CD4-positive, alpha-beta T cell treated with Interleukin-21 for 1 hour (primary cell): ENCODE measurements around the gene GMDS.

Experiments used
- DNase-seq: peaks from one replicate; pipeline ENCODE4 v3.0.0-alpha.2; 2020

The GMDS gene

DNA sequence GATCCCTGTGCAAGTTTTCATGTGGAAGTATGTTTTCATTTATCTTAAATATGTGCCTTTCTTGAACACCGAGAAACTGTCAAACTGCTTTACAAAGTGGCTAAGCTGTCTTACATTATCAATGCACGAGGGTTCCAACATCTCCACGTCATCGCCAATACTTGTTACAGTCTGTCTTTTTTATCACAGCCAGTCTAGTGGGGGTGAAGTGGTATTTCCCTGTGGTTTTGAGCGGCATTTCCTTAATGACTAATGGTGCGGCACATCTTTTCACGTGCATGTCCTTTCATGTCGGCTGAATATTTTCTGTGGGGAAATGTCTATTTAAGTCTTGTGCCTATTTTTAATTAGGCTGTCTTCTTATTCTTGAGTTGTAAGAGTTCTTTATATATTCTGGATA, 355.3 kb downstream of the GMDS start:
- DNase-seq: no peak

DNA sequence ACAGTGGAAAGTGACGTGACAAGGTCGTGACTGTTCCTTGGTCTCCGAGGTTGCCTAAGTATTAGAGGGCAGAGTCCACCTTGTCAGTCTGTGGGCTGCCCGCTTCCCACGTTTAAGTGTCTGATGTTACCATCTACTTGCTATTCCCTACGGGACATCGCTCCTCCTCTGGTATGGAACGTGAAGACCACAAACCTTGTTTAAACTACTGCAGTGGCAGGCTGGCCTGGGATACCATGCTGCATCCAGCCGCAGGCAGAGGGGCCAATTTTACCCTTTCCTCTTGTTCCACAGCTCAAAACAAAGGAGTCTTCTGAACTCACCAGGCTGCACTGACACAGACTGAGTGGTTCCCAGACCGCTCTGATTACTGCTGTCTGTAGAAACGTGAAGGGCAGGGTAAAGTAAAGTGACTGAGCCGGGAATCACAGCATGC, 359.8 kb downstream of the GMDS start:
- DNase-seq: no peak

DNA sequence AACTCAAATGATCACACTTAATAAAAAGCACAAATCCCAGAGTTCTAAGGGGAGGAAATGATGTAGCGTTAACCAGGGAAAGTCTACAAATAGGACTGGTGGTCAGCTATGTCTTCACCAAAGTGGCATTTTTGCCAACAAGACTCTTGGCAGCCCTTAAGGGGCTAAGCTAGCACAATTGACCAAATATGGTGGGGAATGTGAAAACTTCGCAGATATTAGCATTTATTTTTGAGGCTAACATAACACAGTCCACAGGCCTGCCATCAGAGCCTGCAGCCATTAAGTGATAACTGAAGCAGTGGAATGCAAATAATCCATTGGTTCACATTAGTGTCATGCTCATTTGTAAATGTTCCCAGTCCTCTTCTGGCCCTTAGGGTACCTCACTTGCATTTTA, 361.1 kb downstream of the GMDS start:
- DNase-seq: no peak

DNA sequence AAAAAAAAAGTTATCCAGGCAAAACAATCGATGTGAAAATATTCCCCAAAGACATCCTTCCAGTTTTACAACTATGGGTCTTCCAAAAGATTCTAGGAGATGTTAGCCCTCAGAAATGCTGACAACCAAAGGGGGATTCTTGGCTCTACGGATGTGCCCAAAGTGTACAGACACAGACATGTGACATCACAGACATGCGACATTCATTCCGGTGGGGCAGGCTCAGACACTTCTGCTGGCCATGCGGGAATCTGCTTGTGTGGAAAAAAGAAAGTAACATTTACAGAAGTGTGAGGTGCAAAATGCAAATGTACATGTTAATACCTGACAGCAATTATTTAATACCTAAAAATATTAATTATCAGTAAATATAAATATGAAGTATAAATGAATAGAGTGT, 367.1 kb downstream of the GMDS start:
- DNase-seq: no peak

DNA sequence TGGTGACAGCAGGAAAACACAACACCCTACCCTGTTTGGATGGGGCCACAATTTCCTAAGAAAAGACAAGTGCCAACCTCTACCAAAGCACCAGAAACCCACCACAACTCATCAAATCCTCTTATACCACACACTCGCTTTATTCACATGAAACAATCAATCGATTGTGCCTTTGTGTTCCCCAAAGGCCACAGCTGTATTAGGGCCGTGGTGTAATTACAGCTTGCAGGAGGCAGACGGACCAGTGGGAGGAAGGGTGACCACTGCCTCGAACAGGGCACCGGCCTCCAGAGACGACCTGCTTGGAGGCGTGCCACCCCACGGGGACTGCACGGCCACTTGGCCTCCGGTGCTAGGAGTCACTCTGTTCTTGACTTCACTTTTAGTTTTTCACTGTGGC, 371.6 kb downstream of the GMDS start:
- no peak for DNase-seq

DNA sequence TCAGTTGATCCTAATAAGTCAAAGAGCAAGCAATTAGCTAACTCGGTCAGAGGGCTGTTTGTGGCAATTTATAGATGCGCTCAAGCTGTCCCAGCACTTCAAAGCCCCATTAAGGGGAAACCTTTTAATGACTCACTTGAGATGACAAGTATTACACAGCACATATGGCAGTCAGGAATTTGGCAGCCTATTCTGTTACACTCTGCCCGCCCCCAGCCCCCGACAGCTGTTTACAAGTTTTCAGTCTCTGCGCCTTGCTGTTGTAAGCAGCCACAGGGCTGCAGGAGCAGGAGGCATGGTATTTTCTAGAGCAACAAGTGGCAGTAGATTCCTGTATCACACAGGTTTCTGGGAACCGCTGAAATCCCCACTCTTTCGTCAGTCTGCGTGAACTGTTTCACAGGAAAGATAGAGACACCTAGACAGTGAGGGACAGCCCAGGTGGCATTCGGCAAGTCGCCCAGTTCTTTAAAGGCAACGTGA, 372.7 kb downstream of the GMDS start:
- no peak for DNase-seq

DNA sequence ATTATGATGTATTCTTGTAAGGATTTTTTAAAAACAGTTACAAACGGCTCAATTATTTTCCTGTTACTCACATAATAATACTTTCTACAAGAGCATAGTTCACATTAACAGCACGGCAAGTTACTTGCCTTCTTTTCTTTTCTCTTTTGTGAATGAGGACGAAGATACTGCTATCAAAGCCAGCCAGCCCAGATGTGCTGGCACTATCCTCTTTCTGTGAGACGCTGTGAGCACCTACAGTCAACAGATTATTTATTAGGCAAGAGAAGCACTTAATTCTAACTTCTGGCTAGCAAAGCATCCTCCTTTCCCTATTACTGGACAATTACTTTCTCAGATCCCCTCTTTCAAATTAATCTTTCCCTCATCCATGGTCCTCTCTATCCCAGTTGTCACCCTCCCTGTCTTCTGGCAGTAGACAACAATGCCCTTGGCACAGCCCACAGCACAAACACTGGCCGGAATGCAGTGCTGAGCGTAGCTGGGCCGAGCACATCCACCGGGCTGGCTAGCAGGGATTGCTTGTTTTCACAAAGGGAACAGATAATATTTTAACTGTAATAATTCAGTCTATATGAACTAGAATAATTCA, 373.6 kb downstream of the GMDS start:
- DNase-seq: no peak

DNA sequence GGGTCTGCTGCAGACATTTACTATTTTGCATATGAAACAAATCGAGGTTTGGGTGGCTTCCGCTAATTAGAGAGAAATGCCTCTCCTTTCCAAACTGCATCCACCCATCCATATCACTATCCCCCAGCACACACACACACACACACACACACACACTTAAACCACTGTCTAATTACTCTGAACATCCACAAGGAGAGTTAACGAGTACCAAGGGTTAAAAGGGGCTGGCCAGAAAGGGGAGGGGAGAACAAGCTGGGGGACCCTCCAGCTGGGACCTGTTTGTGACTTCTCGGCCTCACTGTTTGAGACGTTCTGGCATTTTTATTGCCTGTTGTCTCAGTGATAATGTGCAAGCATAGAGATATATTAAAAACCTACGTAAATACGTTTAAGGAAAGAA, 374.5 kb downstream of the GMDS start:
- DNase-seq: no peak

DNA sequence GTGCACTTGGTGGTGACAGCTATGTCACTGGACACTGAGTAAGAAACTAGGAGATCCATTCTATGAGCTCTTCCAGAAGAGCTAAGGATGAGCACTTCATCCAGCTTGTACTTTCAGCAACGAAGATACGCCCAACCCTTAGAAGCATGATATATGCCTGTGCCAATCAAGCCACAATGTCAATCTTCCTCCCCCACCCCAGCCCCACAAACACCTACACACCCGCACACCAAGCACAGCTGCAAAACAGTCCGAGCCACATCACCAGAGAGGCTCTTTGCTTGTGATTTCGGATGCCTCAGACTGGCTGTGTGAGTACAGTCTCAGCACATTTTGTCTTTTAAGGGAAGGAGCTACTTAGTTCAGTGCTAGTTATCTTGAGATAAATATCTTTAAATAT, 375.2 kb downstream of the GMDS start:
- DNase-seq: no peak

DNA sequence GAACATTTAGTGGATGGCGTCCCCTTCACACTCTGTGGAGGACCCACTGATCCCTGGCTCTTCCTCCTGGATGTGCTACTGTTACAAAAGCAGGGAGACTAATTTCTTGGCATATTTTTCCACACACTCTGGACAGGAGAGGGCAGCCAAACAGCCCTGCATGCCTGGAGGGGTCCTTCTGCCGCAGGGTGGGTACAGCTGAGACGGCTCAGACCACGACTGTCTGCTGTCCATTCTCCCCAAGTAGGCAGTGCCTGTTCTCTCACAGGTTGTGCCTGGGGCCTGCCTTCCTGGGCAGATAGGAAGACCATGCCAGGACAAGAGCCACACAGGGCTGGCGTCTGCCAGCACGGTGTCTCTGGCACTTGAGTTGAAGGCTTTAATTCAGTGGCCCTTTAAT, 375.6 kb downstream of the GMDS start:
- no peak for DNase-seq

DNA sequence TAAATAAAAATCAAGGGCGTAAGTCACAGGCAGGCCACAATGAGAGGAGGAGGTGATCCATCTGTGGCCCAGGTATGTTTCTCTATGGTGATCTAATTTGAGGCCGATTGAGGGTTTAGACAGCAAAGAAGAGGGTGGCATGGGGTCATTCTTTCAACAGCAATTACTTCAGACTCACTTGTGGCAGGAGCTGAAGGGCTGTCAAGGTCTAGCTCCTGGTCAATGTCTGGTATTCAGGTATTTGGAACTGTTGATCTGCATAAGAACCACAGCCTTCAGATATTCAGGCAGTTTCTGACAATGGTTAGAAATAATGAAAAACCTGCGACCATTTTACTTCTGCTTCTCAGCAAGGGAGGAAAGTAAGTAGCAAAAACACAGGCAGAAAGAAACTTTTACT, 376.1 kb downstream of the GMDS start:
- no peak for DNase-seq

DNA sequence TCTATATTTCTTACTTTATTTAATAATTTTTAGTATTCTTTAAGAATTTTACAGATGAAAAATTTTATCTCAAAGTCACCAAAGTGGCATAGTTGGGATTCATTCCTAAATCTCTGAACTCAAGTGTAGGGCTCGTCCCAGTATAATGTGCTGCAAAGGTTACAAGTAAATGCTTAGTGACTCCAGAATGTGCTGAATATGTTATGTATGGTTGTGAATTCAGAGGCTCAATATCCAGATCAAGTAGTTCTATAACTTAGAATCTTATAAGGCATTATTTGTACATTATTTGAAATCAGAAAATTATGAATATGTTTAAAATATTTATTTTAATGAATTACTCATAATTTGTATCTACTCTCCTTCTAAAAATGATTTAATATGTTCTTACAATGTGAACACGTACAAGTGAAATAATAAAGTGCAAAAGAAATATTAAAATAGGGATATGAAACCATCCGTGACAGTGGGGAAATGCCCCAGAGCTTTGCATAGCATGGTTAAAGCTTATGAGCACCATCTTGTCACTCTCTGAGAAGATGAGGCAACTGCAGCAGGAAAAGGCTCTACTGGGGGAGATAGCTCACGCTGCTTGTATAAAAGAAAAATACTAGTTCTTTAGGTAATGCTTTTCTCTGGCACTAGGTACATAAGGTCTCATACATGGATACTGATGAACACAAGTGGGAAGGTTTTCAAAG, 376.7 kb downstream of the GMDS start:
- DNase-seq: no peak

DNA sequence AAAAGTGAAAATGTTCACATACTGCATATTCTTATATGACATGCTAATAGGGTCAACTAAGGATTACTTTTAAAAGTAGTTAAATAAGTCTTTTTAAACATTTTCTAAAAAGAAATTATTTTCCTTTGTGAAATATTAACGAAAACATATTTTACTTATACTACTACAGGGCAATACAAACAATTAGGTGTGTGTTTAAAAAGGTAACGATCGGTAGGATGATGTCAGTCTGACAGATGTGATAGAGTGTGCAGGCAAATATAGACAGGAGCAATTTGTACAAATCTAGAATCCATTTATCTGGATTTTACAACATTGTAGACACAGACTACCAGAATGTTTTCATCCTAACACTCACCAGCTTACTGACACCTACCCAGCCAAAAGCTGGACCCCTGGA, 378.2 kb downstream of the GMDS start:
- DNase-seq: no peak

DNA sequence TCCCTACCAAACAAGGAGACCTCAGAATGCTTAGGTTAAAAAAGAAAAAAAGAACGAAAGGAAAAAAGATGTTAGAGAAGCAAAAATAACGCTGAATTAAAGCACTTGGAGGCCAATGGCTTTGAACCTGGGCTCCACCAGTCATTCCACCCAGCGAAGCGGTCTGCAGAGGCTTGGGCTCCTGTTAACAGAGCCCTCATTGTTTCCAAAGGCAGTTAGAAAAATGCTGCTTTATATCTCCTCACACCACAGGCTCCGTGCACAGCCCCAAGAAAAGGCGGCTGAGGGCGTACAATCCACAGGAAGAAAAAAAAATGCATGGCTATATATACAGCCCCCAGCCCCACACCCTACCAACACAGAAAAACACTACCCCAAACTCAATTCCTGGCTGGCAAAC, 379.8 kb downstream of the GMDS start:
- no peak for DNase-seq

DNA sequence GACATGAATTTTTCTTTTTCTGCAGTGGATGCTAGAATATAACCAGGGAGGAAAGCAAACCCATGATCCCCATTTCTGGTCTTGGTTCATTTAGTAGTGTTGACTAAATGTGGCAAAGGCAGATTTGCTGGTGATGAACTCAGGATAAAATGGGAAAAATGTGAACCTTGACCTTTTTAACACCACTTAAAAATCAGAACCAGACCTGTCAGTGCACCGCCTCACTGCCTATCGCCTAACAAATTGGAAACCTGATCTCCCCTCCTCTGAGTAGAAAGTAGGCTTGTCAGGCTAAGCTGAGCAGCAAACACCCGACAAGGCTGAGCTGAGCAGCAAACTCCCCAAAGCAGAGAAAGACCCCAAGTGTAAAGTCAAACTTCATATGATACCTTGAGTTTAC, 380.9 kb downstream of the GMDS start:
- no peak for DNase-seq

DNA sequence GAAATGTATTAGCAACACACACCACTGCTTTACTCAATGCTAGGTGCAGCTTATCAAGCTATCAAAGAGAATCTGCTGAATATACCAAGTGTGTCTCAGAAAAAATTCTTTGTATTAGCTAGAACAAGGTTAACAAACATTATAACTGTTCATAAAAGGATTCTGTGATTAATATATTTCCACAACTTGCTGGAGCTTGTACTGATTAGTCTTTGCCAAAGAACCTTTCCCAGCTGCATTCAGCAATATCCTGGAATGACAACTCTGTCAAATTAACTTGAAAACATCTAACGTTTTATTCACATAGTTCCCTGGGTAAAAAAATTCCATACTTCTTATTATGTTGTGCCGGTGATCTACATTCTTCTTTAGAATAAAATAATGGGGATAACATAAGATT, 383.0 kb downstream of the GMDS start:
- DNase-seq: no peak

DNA sequence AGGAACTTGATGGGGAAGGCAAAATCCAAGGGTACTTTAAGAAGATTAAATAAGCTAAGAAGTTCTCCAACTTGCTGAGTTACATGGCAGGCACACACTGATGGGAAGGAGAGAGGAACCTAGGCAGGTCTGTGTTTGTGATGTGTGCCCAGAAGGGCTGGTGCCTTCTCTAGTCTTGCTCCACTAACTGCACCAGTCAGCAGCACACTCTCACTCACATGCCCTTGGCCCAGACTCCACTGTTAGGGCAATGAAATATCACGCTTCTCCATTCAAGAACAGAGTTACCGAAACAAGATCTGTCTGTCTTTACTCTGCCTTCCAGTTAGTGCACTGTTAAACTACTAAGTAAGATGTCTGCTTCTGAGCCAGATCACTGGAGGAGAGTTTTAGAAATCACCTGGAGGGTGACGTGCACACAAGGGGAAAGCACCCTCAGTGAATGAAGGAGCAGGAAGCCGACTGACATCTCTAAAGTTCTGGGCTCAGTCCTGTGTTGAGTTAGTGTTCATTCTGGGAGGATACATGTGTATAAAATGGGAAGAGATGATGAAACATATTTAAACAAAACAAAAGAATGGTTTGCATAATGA, 384.6 kb downstream of the GMDS start:
- DNase-seq: no peak

DNA sequence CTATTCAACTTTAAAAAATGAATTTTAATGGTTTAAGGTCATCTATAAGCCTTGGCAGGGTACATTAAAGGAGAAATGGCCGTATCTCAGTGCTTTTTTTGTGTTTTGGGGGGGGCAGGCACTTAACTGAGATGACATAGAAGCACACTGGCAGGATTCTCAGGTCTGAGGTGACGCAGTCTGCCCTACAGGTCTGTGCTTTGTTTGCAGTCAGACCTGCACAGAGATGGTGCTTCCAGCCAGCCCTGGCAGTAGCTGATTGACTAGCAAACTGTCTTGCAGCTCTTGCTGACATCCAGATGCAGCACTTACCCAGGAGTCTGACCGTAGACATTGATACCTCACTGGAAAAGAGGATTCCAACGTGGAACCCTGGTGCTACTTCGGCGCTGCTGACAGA, 386.5 kb downstream of the GMDS start:
- no peak for DNase-seq

DNA sequence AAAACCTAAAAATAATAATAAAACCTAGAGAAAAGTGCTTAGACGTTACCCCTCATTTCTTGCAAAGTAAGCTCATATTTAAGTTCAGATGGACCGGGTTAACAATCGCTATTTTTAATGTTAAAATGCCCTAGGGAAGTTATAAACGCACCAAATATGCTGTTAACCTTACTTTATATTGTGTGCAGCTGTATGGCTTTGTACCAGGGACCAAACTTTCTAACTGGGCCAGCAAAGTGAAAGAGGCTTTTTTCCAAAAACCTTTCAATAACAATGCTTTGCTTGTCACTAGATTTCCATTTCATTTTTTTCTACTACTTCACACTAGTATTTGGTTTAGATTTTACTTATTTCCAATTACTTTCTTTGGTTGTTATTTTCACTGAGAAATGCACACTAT, 387.2 kb downstream of the GMDS start:
- DNase-seq: no peak

DNA sequence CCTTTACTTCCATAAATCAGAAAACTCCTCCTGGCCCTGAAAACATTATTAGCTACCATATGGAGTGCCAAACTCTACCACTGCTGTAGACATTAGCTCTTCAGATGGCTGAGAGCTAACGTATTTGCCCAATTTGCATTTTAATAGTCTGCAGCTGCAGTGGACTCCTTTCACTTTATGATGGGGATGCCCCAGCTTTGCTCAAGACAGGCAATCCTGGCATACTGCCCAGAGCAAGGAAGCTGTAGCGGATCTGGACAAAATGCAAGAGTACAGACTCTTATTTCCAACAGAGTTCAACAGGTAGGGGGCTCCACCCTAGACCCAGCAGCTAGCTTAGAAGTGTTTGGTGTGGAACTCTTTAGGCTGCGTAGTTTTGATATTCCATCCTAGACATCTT, 389.0 kb downstream of the GMDS start:
- DNase-seq: no peak

DNA sequence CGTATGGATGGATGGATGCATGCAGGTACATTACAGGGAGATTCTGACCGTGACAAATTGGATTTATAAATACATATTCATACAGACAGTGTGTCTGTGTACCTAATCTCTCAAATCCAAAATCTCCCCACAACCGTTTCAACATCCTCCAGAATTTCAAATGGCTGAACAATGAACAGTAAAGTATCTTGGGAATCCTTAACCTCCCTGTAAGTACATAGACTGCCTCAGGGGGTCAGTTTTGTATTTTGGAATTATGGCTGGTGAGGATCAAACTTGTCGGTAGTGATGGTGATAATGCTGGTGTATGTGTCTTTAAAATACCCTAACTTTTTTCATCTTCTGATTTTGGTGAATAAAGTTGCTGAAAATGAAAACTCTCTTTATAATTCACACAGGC, 389.5 kb downstream of the GMDS start:
- no peak for DNase-seq

DNA sequence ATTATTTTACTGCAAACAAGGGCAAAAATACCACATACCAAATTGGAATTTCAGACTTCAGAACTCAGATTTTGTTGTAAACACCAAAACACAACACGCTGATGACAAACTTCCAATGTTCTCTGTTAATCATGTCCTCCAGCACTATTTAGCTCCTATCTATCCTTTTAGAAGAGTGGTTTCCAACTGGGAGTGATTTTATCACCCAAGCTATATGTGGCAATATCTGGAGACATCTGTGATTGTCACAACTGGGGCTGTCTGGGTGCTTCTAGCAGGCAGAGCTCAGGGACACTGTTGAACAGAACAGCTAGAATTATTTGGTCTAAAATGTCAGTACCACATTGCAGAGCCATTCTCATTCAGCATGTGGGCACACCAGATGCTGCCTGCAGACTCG, 391.1 kb downstream of the GMDS start:
- DNase-seq: no peak

DNA sequence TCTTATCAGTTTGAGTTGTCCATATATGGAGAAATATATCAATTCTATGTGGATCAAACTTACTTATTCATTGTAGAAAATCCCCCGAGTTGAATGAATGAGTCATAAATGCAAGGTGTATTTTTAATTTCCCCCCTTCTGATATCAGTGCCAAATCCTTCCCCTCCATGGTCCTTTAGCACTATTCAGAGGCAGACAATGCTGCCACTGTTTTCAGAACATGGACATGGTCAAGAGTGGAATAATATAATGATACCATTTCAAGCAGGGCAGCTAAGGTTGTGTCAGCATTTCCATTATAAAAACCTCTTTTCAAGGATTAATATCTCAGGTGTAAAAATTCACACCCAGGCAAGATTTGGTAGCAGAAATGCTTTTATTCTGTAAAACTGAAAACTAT, 391.6 kb downstream of the GMDS start:
- no peak for DNase-seq

DNA sequence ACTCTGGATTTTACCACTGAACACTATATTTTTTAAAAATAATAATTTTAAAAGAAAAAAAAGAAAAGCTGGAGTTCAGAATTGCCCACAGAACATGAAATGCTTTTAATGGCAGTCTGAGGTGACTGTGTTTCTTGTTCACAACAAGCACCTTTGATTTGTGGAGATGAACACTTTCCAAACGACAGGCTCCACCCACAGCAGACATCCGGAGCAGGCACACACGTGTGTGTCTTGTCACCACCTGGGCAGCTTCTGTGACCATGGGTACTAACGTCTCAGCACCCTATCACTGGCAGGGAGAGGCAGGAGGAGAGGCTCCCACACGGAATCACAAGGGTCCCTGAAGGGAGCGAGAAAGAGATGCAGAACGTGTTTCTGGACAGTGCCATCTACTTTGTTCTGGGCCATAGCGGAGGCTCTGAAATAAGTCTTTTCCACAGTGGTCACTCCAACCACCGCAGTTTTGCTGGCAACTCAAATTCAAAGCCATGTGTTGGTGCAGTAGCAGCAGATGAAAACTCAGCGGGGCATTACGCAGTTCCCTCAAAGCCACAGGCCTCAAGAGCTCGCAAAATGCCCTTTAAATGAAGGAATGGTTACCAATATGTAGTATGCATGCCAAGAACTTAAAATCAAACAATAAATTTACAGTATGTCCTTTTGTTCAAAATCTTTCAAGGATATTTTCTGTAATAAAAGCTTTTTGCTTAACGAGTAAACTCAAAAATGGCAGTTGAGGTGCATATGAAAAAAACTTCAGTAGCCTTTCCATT, 393.5 kb downstream of the GMDS start:
- no peak for DNase-seq
